Measurements from ENCODE around the gene ILF3.

ILF3 gene

DNA sequence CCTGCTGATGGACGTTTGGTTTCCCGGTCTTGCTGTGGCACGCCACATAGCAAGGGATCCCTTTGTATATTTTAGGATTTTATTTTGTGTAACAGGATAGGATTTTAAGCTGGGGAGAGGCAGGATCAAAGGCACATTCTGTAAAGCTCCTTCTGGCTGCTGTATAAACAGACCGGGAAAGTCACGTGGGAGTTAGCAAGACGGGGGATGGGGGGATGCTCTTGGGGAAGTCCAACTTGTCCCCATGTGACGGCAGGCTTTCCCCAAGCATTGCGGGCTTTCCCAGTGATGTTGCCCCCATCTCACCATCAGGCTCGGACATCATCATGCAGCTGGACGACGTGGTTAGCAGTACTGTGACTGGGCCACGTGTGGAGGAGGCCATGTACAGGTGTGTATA is 52.8 kb downstream of the ILF3 start:
- no peak for DNase-seq

DNA sequence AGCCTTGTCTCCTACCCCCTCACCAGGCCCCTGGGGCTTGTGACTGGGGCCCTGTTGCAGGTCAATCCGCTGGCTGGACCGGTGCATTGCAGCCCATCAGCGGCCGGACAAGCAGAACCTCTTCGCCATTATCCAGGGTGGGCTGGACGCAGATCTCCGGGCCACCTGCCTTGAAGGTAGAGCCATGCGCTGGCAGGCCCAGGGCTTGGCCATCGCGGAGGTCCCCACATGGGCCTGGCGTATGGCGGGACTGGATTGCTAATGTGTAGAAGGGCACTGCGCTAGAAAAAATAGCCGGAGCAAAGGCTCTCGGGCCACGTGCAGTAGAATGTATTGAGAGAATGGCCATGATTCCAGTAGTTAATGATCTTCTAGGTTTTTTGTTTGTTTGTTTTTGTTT is 53.3 kb downstream of the ILF3 start:
- no peak for DNase-seq

DNA sequence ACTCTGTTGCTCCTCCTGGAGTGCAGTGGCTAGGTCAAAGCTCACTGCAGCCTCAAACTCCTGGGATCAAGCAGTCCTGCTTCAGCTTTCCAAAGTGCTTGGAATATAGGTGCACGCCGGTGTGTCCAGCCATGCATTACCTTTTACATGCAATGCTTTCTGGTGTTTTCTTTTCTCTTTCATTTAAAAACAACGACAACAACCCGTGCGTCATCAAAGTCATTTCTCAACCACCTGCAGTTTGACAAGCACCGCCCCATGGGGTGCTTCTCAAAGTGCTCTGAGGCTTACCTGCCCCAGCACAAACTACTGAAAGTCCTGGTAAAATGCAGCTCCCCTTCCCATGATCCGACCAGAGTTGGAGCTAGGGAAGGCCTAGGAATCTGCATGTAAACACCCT is 54.1 kb downstream of the ILF3 start:
- DNase-seq: no peak

DNA sequence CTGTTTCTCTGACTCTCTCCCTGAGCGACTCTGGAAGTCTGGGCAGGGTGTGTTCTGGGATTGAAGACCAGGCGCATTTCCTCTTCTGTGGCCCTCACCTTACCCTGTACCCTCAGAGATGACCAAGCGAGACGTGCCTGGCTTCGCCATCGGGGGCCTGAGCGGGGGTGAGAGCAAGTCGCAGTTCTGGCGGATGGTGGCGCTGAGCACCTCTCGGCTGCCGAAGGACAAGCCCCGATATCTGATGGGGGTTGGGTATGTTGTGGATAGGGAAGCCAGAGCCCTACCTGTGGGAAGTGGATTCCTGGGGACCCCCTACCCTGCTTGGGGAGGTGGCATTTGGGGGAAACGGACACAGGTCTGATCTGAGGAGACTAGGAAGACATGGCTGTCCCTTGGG is 57.9 kb downstream of the ILF3 start:
- no peak for DNase-seq

DNA sequence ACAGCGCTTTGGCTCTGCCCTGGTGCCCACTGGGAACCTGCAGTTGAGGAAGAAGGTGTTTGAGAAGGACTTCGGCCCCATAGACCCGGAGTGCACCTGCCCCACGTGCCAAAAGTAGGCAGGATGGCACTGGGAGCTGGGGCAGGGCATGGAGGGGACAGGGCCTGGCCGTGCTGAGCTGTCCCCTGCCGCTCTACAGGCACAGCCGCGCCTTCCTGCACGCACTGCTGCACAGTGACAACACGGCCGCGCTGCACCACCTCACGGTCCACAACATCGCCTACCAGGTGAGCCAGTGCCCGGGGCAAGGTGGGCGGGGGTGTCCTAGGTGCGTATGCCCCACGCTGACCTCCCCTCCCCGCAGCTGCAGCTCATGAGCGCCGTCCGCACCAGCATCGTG is 58.6 kb downstream of the ILF3 start:
- no peak for DNase-seq

DNA sequence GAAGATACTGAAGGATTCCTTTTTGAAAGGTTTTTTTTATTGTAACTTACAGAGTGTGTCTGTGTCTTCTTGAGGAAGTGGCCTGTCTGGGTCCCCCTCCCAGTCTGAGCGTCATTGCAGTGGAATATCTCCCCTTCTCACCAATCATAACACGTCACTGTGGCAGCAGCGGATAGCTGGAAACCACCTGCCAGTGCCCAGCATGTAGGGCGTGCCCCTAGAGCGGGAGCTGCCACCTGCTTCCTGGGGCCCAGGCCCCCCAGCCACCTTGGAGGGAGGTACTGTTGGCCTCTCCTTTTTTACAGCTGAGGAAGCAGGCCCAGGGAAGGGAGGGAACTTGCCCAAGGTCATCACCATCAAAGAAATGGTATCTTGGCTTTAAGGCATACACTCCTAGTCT is 59.2 kb downstream of the ILF3 start:
- DNase-seq: no peak

DNA sequence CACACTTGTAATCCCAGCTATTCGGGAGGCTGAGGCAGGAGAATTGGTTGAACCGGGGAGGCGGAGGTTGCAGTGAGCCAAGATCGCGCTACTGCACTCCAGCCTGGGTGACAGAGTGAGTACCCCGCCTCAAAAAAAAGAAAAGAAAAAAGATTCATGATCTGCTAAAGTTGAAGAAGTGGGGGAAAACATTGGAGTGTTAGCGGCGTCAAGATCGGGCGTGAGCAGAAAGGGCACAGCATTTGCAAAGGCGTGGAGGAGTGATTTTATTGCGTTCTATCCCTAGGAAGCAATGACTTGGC is 62.9 kb downstream of the ILF3 start:
- DNase-seq: no peak

DNA sequence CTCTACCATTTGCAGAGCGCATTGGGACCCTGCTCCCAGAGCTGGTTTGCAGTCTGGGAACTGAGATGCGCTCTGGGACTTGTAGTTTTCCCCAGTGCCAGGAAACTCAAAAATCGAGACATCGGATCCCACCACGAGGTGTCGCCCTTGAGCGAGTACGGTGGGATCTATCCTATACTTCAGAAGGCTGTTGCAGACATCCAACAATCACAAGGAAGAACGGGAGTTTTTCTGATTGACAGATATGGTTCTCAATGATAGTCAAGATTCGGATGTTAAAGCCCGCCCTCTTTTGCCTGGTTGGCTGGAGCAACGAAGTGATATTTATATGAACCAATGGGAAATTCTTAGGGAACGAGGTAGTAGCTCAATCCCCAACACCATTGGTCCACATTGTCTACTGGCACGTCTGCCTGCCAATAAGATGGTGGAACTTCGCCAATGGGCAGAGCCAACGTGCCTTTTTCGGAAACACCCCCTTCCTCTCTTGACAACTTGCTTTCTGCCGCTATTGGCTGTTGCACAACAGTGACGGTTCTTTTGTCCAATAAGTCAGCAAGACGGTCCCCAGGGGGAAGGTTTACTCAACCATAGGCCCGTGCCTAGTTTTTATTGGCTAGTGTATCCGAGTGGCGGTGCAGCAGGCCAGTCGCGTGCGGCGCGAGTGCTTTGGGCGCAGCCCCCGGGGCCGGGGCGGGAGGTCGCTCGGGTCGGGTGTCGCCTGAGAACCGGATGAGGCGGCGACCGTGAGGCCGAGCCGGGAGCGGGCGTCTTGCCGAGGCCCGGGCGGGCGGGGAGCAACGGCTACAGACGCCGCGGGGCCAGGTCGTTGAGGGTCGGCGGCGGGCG is 63.4 kb downstream of the ILF3 start, which contains the start of gene DNM2:
Gene DNM2, plus strand, starts transcription at position 724 of the 849 bp plus-strand sequence. CDS start 164 bp downstream, outside the sequence.
- DNase-seq: peak; percentile 98

DNA sequence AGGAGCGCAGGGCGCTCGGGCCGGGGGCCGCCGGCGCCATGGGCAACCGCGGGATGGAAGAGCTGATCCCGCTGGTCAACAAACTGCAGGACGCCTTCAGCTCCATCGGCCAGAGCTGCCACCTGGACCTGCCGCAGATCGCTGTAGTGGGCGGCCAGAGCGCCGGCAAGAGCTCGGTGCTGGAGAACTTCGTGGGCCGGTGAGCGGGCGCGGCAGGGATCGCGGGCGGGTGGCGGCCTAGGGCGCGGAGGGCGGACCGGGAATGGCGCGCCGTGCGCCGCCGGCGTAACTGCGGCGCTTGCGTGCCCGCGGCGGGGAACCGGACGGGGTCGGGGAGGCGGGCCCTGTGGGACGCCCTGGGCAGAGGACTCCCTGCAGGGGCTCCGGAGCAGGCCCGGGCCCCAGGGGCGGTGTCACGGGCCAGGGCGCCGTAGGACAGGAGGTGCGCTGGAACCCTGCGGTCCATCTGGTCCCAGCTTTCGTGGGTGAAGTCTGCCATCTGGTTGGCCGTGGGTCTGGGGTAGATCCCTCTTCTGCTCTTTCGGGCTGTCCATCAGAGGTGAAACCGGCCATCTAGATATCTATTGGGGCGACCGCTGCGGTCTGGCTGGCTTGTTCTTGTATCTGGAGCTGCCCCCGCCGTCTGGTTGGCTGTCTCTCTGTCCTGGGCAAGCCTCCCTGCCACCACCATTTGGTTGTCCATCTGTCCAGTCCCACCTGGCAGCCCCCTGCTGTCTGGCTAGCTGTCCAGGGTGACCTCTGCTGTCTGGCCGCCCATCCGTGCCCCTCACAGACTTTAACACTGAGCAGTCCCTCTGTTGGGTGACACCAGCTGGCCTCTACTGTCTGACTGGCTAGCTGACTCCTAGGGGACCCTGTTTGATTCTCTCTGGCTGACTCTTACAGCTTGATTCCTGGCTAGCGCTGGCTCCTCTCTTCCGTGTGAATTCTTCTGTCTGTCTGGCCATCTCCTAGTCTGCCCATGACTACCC is 64.4 kb downstream of the ILF3 start:
- peak; percentile 67 for DNase-seq

DNA sequence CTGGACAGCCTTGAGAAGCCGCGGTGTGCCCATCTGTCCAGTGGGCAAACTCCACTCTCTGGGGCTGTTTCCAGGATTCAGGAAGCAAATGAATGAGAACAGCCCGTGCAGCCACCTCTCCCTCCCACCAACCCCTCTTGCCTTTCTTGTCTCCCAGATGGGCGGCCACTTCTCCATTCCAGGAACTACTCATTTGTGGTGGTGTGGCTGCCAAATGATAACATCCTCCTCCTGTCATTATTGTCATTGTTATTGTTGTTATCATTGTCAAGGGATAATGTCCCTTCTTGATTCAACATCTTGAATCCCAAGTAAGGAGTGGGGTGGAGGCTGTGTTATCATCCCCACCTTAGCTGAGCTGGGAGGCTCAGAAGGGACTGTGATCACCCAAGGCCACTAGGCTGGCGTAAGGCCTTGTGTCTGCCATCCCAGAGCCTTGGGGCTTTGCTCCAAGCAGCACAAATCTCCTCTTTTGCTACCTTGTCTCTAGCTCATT is 65.4 kb downstream of the ILF3 start:
- no peak for DNase-seq

DNA sequence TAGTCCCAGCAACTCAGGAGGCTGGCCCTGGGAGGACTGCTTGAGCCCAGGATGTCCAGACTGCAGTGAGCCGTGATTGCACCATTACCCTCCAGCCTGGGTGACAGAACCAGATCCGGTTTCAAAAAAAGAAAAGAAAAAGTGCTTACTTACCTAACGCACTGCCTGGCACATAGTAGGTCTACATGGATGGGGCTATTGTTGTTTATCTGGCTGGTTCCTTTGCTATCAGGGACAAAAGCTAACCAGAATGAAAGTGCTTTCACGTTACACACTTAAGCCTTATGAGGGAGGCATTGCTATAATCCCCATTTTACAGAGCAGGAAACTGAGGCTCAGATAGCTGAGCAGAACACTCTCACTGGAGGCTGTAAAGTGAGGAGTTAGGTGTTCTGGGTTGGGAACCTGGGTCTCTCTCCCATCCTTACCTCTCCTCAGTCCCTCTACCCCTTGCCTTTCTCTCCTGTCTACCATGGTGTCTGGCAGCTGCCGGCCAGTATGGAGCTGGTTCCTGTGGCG is 66.5 kb downstream of the ILF3 start:
- no peak for DNase-seq

DNA sequence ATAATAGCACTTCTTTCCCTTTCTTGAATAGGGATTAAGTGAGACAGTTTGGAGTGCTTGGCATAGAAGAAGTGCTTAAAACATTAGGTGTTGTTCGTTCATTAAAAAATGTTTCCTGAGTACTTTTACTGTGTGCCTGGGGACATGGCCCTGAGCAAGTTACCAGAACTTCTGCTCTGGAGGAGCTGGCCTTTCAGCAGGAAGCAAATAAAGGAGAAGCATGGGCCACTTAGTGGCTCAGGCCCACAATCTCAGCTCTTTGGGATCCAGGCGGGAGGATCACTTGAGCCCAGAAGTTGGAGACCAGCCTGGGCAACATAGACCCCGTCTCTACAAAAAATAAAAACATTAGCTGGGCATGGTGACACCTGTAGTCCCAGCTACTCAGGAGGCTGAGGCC is 69.4 kb downstream of the ILF3 start:
- DNase-seq: no peak

DNA sequence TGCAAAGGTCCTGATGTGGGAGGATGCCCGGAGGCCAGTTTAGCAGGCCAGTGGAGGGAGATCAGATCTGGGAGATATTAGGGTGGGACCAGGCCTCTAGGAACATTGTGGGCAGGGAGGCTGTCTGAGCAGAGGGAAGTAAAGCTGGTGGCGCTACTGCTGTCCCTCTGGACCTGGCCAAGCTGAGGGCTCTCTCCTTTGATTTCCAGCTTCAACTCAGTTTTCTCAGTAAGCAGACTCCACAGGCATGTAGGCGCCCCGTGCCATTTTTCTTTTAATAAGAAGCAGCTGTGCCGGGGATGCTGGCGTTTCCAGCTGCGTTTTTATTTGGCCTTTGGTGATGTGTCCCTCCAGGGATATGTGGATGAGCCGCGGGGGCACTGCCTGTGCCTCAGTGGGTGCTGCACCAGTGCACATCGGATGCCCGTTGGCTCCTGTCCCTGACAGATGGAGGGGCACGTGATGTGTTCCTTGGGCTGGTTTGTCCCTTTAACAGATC is 70.5 kb downstream of the ILF3 start:
- DNase-seq: no peak

DNA sequence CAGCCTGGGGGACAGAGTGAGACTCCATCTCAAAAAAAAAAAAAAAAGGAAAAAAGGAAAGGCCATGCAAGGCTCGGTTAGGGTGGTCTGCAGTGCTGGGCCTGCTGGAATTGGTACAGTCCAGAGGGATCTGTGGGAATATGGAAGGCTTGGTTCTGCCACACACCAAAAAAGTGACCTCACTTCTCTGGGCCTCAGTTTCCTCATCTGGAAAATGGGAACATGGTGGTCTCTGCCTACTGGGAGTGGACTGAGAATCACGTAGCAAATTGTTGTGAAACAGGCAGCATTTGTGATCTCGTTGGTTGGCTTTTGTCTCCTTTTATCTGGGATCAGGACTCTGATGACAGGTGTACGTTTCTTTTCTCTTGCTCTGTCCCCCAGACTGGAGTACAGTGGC is 71.3 kb downstream of the ILF3 start:
- DNase-seq: no peak

DNA sequence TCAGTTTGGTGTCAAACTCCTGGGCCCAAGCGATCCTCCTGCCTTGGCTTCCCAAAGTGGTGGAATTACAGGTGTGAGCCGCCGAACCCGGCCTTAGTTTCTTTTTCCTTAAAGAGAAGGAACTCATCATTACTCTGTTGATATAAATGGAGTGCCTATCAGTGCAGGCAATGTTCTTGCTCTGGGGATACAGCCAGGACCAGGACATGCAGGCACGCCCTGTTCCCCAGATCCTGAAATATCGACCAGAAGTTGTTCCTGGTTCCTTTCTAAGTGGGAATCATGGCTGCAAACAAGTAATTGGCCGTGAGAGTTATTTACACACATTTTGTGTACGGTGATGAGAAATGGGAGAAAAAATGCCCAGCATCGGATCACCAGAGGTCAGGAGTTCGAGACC is 72.1 kb downstream of the ILF3 start:
- DNase-seq: no peak

DNA sequence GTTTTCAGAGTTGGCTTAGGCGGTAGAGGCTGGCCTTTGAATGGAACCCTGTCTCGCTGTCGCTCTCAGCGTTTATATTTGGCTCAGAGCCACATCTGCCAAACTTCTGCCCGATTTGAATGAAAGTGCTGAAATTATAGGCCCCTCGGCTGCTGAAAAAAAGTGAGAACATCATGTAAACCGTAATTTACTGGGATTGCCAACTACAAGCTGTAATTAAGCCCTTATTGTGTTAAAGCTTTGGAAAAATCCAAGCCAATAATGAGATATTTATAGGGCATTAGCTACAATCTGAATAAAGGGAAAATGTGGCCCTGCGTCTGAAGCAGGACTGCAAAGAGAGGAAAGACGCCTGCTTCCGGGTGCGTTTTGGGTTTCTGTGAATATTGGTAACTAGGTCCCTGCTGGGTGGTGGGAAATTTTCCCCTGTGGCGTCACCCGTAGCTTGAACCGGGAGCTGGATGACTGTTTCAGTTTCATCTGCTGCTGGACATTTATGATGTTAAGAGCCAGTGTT is 73.6 kb downstream of the ILF3 start:
- DNase-seq: no peak

DNA sequence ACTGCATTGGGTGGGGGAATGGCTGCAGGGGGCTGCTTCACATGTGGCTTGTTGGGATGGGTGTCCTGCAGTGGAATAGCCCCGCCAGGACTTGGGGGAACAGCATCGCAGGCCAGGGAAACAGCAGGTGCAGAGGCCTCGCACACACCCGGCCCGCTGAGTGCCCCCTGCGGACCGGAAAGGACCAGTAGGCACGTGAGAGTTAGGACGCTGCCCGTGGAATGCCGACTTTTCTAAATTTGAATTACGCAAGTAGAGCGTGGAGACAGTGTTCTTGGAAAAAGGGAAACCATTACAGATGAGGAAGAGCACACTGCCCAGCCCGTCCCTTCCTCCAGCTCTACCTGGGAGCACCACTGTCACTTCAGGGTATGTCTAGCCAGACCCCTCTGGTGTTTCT is 75.3 kb downstream of the ILF3 start:
- DNase-seq: no peak

DNA sequence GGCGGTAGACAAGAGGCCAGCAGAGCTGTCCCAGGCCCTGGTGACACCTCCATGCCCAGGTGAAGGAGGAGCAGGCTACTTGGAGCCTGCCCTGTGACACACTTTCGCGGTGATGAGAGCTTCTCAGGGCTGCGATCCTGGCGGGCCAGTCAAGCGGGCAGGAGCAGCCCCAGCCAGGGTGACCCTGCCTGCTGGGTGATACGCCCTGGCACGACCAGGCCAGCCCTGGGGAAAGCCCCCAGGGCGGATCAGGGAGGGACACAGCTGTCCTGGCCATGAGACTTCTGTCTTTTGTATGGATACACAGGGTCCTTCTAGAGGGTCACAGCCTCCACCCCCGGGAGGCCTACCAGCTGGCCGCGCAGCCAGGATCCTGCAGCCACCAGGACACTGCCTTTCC is 76.8 kb downstream of the ILF3 start:
- DNase-seq: no peak

DNA sequence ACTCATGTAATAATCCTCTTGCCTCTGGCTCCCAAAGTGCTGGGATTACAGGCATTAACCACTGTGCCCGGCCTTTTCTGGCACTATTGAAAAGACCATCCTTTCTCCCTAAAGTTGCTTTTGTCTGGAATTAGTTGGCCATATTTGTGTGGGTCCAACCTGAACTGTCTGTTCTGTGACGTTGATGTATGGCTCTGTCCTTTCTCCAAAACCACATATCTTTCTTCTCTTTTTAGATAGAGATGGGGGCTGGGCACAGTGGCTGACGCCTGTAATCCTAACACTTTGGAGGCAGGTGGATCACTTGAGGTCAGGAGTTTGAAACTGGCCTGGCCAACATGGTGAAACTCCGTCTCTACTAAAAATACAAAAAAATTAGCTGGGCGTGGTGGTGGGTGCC is 81.6 kb downstream of the ILF3 start:
- DNase-seq: no peak

DNA sequence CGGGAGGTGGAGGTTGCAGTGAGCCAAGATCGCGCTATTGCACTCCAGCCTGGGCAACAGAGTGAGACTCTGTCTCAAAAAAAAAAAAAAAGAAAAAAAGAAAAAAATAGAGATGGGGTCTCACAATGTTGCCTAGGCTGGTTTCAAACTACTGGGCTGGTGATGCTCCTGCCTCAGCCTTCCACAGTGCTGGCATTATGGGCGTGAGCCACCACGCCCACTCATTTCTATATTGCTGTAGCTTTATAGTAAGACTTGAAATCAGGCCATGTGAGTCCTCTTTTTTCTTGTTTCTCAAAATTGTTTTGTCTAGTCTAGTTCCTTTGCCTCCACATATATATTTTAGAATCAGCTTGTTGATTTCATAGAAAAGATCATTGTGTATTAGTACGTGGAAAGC is 82.0 kb downstream of the ILF3 start:
- no peak for DNase-seq

DNA sequence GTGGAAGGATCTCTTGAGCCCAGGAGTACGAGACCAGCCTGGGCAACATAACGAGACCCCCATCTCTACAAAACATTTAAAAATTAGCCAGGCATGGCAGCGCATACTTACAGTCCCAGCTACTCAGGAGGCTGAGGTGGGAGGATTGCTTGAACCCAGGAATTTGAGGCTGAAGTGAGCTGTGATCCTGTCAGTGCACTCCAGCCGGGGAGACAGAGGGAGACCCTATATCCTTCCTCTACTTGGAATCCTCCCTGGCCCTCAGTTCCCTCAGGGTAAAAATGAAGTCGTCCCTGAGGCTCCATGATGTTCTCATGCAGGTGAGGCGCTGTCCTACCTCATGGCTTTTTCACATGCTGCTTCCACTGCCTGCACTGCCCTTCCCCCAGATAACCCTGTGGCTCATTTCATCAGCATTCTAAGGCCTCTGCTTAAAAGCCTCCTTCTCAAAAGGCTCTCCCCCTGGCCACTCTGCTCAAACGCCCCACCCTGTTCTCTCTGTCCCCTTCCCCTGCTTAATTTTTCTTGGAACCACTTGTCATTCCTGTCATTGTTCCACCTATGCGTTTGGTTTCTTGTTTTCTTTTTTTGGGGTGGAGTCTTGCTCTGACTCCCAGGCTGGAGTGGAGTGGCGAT is 82.9 kb downstream of the ILF3 start:
- DNase-seq: no peak

DNA sequence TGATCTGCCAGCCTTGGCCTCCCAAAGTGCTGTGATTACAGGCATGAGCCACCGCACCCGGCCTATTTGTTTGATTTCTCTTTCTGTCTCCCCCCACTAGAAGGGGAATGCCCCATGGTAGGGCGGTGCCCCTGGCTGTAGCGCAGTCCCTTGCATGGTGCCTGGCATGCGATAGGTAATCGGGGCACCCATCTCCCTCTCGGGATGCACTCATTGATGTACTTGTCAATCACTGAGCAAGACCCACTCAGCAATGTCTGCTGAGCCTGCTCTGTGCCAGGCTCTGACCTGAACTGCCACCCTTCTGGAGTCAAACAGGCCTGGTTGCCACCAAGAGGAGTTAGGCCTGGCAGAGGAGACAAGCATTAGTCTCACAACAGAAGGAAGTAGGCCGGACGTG is 83.6 kb downstream of the ILF3 start:
- DNase-seq: no peak

DNA sequence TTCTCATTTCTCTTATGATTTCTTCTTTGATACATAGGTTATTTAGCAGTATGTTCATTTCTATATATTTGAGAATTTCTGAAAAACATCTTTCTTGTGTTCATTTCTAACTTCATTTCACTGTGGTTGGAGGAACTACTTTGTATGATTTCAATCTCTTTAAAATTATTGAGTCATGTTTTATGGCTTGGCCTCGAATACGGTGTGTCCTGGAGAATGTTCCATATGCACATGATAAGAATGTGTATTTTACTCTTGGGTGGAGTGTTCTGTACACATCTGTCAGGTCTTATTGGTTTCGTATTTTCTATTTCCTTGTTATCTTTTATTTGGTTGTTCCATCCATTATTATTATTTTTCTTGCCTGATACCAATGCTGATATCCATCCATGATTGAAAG is 86.7 kb downstream of the ILF3 start:
- DNase-seq: no peak
